Breast epithelium (tissue), 4 donors: ENCODE results near the gene TAS2R19. TPM values are rescaled to one million over a fixed set of nuclear protein-coding genes. Genes with fewer than 3 reads are reported as not detected.
"Not testable (repeated sequence)": the region's sequence is repeated elsewhere in the genome, so short reads cannot be mapped to it uniquely, and the experiment has no call there.

ENCODE experiments used
- DNase-seq, 2 donors: peaks; one replicate each; pipeline ENCODE4 v3.0.0-alpha.2; 2019; ENCODE audit warnings: low spot score in 2 of 2
- H3K27ac ChIP-seq, 2 donors: fragments of 200-600 bp; sonication (generic) in 1 of 2; one replicate each; pipeline ENCODE4 v1.5.1; 2016 to 2019; ENCODE audit warnings: mild to moderate bottlenecking in 1 of 2
- H3K27me3 ChIP-seq, 2 donors: fragments of 200-600 bp; sonication (generic) in 1 of 2; one replicate each; pipeline versions ENCODE4 v1.5.1 to v1.6.0; 2017 to 2019; ENCODE audit warnings: control low read depth in 1 of 2, mild to moderate bottlenecking in 1 of 2
- H3K36me3 ChIP-seq: fragments of 200-600 bp; one replicate; pipeline ENCODE4 v1.5.1; 2019
- H3K4me1 ChIP-seq, 2 donors: fragments of 200-600 bp; sonication (generic); one replicate each; pipeline ENCODE4 v1.5.1; 2016 to 2019; ENCODE audit warnings: control low read depth in 1 of 2
- H3K4me3 ChIP-seq, 3 donors: fragments of 200-600 bp; sonication (generic); 1 replicate in 2 of 3; 2 replicates in 1 of 3; pipeline ENCODE4 v1.5.1; 2016 to 2019; ENCODE audit warnings: mild to moderate bottlenecking in 3 of 3, moderate library complexity in 2 of 3
- H3K9me3 ChIP-seq, 2 donors: fragments of 200-600 bp; sonication (generic) in 1 of 2; one replicate each; pipeline ENCODE4 v1.5.1; 2016 to 2019; ENCODE audit warnings: control low read depth in 1 of 2
- POLR2A ChIP-seq: fragments of 450-650 bp; IDR thresholded peaks from one replicate; pipeline ENCODE4 v1.6.1; 2016; ENCODE audit warnings: antibody characterized with exemption, mild to moderate bottlenecking, moderate library complexity
- POLR2AphosphoS5 ChIP-seq, 3 donors: sonication (generic); formaldehyde crosslinking; IDR thresholded peaks; one replicate each; pipeline ENCODE4 v1.6.1; 2017; ENCODE audit warnings: antibody characterized with exemption in 3 of 3
- intact Hi-C: fragments of 100-400 bp; cut with DNase I; formaldehyde crosslinking; loops from one replicate; pipeline ENCODE4 v1.15.1; 2023; ENCODE audit warnings: low total_unique reads
- total RNA-seq, 3 donors: library from RNA; depleted of rRNA; stranded (reverse); fragments of >200 nt; gene quantifications; one replicate each; pipeline ENCODE4 v1.1.0, GENCODE V29; 2016
- TF ChIP-seq, protein P1 (sequence below), 3 donors: fragments of 450-650 bp; IDR thresholded peaks; one replicate each; pipeline ENCODE4 v1.5.1; 2016 to 2017; ENCODE audit warnings: antibody characterized with exemption in 3 of 3, mild to moderate bottlenecking in 3 of 3, moderate library complexity in 3 of 3

TAS2R19 gene, protein sequence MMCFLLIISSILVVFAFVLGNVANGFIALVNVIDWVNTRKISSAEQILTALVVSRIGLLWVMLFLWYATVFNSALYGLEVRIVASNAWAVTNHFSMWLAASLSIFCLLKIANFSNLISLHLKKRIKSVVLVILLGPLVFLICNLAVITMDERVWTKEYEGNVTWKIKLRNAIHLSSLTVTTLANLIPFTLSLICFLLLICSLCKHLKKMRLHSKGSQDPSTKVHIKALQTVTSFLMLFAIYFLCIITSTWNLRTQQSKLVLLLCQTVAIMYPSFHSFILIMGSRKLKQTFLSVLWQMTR
- 10 to 100 TPM in 2 of 3 donors, 1 to 10 TPM in 1; 4.2 to 10.5 (median 10.1) TPM for total RNA-seq

DNA sequence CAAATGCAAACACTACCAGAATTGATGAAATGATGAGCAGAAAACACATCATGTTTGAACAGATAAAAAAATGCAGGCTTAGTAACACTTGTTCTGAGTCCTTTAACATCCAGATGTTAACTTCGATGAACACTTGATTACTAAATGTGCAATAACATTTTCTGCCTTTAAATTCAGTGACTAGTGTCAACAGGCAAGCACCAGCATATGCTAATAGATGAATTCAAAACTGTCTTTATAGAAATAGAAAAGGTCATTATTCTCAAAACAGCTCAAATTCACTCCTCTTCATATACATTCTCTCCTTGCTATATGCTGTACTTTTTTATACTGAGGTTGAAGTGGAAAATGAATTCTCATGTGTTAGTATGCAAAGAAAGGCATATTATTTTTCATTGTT lies at the start of gene TAS2R19:
Gene TAS2R19 (minus strand): TSS at position 101 of the 400 bp plus-strand sequence. CDS start 49 bp downstream, at position 52.
- TF ChIP-seq POLR2AphosphoS5 (IDR thresholded peaks at IDR 0.05) (no peak), POLR2A (no peak)
- TF ChIP-seq, protein P1, sequence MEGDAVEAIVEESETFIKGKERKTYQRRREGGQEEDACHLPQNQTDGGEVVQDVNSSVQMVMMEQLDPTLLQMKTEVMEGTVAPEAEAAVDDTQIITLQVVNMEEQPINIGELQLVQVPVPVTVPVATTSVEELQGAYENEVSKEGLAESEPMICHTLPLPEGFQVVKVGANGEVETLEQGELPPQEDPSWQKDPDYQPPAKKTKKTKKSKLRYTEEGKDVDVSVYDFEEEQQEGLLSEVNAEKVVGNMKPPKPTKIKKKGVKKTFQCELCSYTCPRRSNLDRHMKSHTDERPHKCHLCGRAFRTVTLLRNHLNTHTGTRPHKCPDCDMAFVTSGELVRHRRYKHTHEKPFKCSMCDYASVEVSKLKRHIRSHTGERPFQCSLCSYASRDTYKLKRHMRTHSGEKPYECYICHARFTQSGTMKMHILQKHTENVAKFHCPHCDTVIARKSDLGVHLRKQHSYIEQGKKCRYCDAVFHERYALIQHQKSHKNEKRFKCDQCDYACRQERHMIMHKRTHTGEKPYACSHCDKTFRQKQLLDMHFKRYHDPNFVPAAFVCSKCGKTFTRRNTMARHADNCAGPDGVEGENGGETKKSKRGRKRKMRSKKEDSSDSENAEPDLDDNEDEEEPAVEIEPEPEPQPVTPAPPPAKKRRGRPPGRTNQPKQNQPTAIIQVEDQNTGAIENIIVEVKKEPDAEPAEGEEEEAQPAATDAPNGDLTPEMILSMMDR (IDR thresholded peaks at IDR 0.05): no peak
- H3K4me3 ChIP-seq: no peak within 1 kb of the TSS

DNA sequence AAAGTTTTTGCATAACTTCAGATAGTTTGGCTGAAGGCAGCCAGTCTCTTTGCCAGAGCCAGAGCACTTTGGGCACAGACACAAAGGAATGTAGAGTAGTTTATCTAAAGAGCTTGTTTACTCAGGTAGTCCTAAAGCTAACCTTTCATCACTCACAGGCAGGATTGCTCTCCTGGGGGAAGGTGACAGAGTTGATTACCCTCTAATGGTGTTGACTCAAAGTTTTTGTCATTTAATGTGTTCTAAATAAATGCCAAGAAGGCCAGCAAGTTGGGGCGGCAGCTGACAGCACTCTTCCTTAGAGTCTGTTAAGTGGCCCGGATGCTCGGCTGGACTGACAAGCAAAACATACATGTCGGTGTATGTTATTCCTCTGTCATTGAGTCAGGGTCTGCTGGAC lies 49.0 kb upstream of the TAS2R19 start:
- no peak overlapping the region for H3K4me3 ChIP-seq
- H3K36me3 ChIP-seq: no peaks in the 10 kb centered on the region
- no peaks in the 10 kb centered on the region for H3K4me1 ChIP-seq
- no peak for DNase-seq
- no peaks in the 10 kb centered on the region for H3K27me3 ChIP-seq
- H3K27ac ChIP-seq: no peak overlapping the region
- TF ChIP-seq, protein P1 (IDR thresholded peaks at IDR 0.05): no peak
- TF ChIP-seq POLR2A (no peak), POLR2AphosphoS5 (IDR thresholded peaks at IDR 0.05) (no peak)
- no peaks in the 10 kb centered on the region for H3K9me3 ChIP-seq
- intact Hi-C loops: no loop called here

More for the DNA sequence above, at the start of gene TAS2R19:
- Histone ChIP-seq H3K36me3 (no peaks in the 10 kb centered on the region), H3K9me3 (no peaks in the 10 kb centered on the region), H3K27me3 (no peaks in the 10 kb centered on the region), H3K4me1 (no peaks in the 10 kb centered on the region), H3K27ac (no peak within 1 kb of the TSS)
- DNase-seq: no peak
- intact Hi-C loops: no loop called here

- no peaks in the 10 kb centered on the region for H3K4me1 ChIP-seq
- H3K27me3 ChIP-seq: no peaks in the 10 kb centered on the region
- TF ChIP-seq POLR2AphosphoS5 (IDR thresholded peaks at IDR 0.05): no peak
- no peak for TF ChIP-seq POLR2A
- TF ChIP-seq, protein P1 (IDR thresholded peaks at IDR 0.05): no peak
- no peak overlapping the region for H3K27ac ChIP-seq
- no peaks in the 10 kb centered on the region for H3K9me3 ChIP-seq
- DNase-seq: no peak
- H3K4me3 ChIP-seq: no peak overlapping the region
- intact Hi-C loops: no loop called here
- H3K36me3 ChIP-seq: no peaks in the 10 kb centered on the region
These were observed 48.6 kb upstream of the TAS2R19 start for GRCh38 chr12:11070999-11071398.

DNA sequence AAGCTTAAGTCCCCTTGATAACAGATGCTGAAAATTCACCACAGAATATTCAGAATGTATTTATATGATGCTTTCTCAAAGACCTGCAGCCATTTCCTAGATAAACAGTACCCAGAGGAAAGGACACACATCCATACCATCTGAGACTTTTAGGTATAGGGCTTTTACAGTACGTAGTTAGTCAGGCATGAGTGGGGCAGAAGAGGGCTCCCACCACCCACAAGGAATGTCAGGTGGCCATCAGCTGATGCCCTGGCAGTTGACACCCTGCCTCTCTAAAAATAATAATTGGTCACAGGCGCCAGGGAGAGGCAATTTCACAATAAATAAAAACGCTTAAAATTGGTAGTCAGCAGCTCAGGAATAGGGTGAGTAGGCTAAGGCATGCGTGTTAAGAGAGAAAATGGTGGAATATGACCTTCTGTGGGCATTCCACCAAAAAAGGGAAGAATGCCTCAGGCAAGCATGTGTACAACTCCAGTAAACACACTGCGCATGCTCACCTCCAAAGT lies 47.5 kb upstream of the TAS2R19 start:
- TF ChIP-seq POLR2AphosphoS5 (IDR thresholded peaks at IDR 0.05) (no peak), POLR2A (no peak)
- TF ChIP-seq, protein P1 (IDR thresholded peaks at IDR 0.05): no peak
- Histone ChIP-seq H3K27me3 (no peaks in the 10 kb centered on the region), H3K27ac (no peak overlapping the region), H3K4me1 (no peaks in the 10 kb centered on the region), H3K36me3 (no peaks in the 10 kb centered on the region), H3K4me3 (no peak overlapping the region), H3K9me3 (no peaks in the 10 kb centered on the region)
- DNase-seq: no peak
- intact Hi-C loops: no loop called here

GRCh38 chr12:11067514-11067913 lies 45.1 kb upstream of the TAS2R19 start:
- Histone ChIP-seq H3K36me3 (no peaks in the 10 kb centered on the region), H3K4me1 (no peaks in the 10 kb centered on the region), H3K27ac (no peak overlapping the region), H3K9me3 (no peaks in the 10 kb centered on the region), H3K4me3 (no peak overlapping the region), H3K27me3 (no peaks in the 10 kb centered on the region)
- no peak for DNase-seq
- TF ChIP-seq, protein P1 (IDR thresholded peaks at IDR 0.05): no peak
- intact Hi-C loops: no loop called here

DNA sequence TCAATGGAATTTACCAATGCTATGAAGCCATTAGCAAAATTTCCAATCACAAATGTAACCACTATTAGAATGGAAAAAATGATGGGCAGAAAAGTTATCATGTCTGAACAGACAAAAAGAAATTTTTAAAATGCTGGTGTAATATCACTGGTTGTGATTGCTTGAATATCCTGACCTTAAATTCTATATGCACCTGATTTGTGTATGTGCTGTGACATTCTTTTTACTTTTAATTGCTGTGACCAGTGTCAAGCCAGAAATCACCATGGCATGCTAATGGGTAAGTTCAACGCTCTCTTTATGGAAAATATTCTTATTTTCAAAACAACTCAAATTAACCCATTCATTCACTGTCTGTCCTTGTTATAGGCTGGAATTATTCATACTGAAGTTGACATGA lies 39.8 kb upstream of the TAS2R19 start, which contains the start of gene TAS2R46:
Gene TAS2R46 (minus strand): TSS at position 101 of the 400 bp plus-strand sequence. CDS start 0 bp downstream, at position 101.
- intact Hi-C loops, H3K27me3 ChIP-seq, H3K36me3 ChIP-seq, H3K9me3 ChIP-seq, H3K27ac ChIP-seq, DNase-seq, H3K4me3 ChIP-seq, H3K4me1 ChIP-seq: not testable (repeated sequence)
